Tongue (tissue), 2 donors: ENCODE results near the gene GP5. TPM values are rescaled to one million over a fixed set of nuclear protein-coding genes. Genes with fewer than 3 reads are reported as not detected.
A peak's percentile ranks its signal among the peaks of the same experiment; 100 is the strongest.

Source experiments
- DNase-seq: peaks from one replicate; pipeline ENCODE4 v3.0.0-alpha.2; 2015
- total RNA-seq: library from RNA; depleted of rRNA; stranded (reverse); fragments of >200 nt; gene quantifications from one replicate; pipeline ENCODE4 v1.2.3, GENCODE V29; 2014

Gene GP5
- total RNA-seq, 1 donor from 2014 or later = 0.21 TPM

DNA sequence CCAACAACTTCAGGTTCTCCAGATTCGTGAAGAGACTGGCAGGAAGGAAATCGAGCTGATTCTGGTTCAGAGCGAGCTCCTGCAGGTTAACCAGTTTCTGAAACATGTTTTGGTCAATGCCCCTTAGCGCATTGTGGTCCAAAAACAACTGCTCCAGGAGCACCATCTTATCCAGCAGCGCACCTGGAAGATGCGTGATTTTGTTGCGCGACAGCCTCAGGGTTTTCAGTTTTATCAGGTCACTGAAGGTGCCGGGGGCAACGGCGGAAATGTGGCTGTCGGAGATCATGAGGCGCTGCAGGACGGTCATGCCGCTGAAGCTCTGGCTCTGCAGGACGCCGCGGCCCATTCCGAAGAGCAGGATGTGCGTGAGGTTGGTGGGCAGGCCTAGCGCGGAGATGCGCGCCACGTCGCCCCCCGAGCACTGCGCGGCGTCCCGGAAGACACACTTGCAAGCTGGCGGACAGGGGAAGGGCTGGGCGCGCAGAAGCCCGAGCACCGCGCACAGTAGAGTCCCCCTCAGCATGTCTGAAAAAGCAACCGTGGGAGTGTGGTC lies 1.2 kb downstream of the GP5 start:
- DNase-seq = peak; percentile 24

DNA sequence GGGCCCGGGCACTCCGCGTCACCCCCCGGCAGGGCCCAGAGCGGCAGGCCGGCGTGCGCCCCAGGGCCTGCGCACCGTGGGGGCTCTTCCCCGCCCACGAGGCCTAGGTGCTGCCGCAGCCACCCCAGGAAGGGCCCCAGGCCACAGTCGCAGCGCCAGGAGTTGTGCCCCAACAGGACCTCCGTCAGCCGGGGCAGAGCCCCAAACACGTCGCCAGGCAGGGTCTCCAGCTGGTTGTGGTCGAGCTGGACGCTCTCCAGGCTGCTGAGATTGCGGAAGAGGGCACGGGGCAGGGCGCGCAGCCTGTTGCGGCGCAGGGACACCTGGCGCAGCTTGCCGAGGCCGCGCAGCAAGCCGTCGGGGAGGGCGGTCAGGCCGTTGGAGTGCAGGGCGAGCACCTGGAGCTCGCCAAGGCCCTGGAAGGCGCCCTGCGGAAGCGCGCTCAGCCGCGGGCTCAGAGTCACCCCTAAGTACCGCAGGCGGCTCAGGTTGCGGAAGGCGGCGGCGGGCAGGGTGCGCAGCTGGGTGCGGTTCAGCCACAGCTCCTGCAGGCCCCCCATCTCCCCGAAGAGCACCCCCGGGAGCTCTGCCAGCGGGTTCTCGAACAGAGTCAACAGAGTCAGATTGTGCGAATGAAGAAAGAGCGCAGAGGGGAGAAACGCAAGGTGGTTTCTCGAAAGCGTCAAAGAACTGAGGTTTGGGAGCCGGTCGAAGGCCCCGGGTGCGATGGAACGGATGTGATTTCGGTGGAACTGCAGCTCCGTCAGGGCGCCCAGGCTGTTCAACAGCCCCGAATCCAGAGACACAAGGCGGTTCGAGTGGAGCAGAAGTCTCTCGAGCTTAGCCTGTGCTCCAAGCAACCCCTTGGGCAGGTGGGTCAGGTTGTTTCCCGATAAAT lies 2.0 kb downstream of the GP5 start:
- peak; percentile 25 for DNase-seq

DNA sequence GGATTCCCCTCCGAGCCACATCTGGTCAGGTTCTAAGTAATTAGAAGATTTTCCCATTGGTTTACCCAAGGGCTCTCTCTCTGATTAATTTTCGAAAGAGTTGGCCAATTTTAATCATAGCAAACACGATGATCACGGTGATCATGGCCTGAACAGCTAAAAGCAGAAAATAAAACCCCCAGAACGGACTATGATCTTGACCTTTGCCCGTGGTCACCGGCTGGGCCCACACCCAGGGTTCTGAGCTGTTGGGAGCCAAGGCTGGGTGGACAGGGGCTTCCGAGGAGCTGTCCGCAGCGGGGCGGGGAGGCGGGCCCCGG lies 2.6 kb downstream of the GP5 start:
- no peak for DNase-seq

DNA sequence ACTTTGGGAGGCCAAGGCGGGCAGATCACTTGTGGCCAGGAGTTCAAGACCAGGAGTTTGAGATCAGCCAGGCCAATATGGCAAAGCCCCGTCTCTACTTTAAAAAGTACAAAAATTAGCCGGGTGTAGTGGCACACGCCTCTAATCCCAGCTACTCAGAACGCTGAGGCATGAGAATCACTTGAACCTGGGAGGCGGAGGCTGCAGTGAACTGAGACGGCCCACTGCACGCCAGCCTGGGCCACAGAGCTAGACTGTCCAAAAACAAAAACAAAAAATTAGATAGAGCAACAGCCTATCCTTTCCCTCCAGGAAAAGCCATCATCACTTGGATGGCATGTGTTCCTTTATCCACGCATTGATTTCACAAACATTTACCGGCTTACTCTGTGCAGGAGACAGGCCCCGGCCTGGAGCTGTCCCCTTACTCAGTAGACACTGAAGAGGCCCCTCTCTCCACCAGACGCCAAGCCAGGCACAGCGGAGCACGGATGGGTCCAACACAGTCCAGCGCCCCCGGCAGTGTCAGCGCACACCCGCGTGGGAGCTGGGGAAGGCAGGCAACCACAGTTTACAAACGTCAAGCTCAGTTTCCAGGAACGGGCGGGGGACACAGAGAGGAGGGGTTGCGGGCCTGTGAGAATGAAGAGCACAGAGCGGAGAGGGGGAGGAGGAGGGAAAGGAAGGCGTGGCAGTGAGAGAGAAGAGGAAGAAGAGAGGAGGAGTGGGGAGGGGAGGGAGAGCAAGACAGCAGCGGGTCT lies 3.1 kb downstream of the GP5 start:
- peak; percentile 74 for DNase-seq

DNA sequence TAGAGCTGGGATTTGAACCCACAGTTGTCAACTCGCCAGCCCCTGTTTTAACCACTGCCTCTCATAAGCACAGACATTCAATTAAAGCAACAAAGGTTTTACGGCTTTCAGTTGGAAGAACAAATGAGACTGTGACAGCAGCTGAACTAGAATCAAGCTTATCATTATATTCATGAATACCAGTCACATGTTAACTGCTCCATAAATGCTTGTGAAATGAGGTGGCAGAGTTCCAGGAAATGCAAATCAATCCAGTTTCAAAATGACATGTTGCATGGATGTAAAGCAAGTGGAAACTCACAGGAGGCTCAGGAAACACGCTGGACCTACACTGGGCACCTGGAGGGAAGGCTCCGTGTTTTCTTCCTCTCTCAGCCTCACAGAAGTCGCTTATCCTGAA lies 3.9 kb downstream of the GP5 start:
- DNase-seq = no peak

DNA sequence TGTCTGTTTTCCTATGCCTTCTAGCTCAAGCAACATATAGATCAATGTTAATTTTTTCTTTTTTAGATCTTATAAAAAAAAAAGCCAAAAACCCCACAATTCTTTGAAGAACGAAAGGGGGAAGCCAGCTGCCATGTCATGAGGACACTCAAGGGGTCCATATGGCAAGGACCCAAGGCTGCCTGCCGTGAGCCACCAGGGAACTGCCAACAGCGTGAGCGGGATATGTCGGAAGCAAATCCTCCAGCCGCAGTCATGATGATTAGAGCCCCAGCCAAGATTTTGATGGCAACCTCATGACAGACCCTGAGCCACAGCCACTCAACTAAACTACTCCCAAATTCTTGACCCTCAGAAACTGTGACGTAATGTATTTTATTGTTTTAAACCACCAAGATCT lies 6.5 kb downstream of the GP5 start:
- DNase-seq = no peak

DNA sequence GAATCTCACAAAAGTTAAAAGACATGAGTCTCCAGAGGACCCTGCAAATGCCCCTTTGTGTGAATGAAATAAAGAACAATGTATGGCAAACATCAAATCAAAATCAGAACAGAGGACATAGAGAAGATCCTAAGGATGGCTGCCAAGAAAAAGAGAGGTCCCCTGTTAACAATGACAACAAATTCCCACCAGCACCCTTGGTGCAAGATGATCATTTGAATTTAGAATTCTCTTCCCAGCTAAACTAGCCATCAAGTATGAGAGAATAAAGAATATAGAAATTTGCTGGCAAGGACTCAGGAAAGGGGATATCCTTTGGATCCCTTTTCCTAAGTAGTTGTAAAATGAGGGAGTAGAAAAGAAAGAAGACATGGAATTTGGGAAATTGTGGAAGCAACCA lies 8.2 kb downstream of the GP5 start:
- DNase-seq = no peak

DNA sequence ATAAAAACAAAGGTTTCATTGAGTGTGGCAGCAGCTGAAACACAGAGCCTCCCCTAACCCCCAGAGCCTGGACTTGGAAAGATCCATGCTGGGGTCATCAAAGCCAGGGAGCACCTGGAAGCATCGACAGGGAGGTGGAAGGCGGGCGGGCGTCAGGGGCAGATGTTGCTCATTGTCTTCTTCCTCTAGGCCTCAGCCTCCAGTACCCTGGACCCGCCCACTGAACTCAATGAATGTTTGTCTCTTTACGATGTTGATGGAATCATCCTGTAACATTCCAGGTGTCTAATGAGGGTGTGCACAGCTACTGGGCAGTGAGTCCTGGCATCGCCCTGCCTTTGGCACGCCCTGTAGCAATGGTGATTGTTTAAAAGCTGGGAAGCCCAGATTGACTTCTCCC lies 9.8 kb downstream of the GP5 start:
- no peak for DNase-seq

DNA sequence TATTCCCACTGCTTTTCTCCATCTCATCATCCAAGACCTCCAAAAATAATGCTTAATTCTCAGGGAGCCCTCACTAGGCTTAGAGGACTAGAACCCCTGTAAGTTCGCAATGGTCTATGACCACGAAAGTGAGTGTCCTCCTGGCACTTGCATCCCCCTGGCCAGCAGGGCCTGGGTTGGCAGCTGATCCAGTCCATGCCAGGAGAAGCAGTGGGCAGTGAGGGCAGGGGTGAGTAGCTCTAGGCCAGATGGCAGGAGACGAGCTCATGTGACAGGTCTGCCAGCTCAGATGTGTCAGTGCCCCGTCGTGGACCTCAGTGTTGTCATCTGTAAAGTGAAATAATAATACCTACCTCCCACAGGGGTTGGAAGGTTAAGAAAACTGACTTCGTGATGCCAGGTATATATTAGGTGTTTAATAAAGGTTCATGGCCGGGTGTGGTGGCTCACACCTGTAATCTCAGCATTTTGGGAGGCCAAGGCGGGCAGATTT lies 11.1 kb downstream of the GP5 start:
- no peak for DNase-seq

DNA sequence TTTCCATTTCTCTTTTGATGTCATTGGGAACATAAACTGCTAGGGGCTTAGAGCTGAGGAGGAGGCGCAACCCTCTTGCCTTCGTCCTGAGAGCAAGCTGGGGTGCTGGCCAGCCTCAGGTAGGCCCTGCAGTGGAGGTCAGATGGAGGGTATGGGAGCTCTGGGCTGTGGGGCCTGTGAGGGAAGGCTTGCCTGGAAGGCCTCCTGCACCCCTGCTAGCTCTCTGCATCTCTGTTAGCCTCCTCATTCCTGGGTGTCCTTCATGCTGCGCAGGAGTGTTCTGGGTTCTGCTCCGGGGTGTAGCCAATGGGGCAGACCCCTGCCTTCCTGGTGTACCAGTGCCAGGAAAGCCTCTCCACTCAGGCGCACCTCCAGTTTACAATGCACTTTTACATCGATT lies 11.8 kb downstream of the GP5 start:
- no peak for DNase-seq

DNA sequence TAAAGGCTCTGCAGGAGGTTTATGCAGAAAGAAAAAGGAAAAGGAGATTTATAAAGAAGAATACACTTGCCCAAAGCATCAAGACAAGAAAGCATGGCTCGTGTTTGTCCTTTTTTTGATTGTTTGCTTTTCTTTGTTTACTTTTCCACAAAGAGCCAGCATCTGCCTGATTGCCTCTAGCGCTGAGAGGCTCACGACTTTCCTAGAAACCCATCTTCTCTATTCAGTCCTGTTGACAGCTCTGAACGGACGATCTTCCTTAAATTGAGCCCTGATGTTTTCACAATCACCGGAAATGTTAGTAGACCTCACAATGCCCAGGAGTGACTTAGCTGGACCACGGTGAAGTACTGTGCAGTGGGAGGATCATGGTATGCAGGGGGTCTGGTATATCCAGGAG lies 12.4 kb downstream of the GP5 start:
- DNase-seq = no peak

DNA sequence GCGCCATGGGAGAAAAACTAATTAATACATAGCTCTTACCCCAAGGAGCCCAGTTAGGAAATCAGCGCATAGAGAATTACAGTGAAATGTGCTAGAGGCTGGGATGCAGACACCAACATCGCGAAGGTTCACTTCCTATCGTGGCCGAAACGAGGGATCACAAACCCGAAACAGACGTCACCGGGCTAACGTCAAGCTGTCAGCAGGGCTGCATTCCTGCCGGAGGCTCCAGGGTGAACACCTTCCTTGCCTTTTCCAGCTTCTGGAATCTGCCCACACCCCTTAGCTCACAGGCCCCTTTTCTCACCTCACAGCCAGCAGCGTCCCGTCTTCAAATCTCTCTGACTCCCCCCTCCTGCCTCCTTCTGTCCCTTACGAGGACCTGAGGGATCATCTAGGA lies 13.0 kb downstream of the GP5 start:
- DNase-seq = no peak

DNA sequence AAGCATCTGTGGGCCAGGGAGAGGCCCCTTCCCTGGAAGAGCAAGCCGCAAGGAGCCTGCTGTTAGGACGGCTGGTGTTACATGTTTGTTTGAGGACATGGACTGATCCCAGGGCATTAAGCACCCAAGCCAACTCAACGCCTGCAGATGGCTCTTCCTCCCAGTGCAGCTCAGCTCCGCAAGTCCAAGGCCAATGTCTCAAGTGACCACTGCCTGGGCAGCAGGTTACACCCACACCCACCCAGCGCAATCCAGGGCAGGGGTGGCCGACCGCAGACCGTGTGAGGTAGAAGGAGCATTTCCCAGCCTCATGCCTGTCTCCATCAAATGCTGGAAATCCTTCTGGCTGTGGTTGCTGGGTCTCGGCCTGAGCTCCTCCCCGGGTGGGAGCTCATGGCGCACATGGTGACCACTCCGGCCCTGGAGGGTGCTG lies 14.5 kb downstream of the GP5 start:
- DNase-seq = no peak

DNA sequence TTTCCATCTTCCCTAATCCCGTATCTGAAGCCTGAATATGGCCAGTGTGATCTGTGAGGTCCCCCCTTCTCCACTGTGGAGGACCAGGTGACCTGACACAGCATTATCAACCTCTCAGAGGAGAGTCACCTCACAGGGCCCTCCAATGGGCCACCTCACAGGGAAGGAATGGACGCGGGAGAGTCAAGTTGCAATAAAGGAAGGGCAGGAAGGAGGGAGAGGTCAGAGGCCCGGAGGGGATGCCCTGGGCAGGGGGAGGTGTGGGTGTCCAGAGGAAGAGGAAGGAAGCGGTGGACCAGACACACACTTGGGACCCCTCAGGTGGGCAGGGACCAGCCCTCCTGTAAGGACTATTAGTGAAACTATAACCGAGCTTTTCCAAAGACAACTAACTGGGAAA lies 14.9 kb downstream of the GP5 start:
- DNase-seq = no peak

DNA sequence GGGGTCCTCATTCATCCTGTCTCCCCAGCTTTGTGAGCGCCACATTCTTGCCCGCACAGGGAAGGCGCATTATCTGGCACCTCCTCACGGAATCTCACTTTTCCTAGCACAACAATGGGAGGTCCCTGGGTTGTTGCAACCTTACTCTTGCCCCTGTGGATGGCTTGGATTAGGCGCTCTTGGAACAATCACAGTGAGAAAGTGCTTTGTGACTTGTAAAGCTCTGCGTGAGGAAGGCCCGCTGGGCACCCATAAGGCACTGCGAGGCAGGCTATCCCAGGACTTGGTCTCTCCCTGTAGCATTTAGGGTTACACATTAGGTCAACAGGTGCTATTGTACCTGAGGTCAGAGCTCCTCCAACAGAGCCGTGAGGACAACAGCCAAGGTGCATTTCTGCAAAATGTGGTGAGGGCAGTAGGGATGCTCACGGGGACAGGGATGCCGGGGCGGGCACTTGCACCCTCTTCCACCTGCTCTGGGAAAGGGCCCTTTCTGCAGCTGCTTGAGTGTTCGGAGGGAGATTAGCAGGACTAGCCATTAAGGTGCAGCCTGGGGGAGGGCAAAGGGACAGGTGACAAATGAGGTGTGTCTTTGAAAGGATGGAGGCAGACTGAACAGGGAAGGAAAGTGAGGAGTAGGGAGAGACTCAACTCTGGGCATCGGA lies 15.7 kb downstream of the GP5 start:
- DNase-seq = no peak

DNA sequence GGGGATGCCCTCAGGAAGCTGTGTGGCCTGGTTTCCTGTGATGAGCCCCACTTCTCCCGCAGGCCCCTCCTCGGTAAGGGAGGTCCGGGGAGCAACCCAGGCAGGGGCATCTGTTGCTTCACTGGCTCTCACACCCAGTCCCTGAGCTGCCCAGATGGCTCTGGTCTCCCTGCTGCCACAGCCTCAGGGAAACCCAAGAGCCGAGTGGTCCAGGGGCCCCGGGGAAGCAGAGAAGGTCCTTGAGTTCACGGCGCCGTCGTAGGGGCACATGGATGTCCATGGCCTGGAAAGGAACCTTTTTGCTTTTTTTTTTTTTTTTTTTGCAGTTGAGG lies 16.2 kb downstream of the GP5 start:
- DNase-seq = no peak

DNA sequence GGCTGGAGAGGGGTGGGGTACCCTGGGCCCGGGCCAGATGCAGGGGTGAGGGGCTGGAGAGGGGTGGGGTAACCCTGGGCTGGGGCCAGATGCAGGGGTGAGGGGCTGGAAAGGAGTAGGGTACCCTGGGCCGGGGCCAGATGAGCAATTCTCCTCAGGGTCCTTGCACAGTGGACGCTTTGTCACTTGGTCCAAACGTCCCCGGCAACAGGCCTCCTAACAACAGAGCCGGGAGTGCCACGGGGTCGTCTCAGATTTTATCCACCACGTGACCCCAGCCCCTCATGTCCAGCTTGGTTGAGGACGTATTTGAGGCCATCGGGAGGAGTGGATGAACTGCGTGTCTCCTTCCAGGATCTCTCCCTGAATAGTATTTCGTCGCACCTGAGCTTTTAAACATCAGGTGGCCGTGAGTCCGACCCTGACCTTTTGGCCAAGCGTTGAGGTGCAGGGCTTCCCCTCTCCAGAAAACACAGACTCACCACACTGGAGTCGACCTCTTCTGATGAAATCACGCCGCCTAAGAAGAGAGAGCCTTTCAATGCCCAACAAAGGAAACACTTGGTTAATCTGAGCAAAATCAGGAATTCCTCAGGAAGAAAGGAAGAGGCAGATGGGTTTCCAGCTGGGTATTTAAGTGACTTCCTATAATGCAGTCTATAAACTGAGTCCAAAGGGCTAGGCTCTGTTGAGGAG lies 16.7 kb downstream of the GP5 start:
- no peak for DNase-seq

DNA sequence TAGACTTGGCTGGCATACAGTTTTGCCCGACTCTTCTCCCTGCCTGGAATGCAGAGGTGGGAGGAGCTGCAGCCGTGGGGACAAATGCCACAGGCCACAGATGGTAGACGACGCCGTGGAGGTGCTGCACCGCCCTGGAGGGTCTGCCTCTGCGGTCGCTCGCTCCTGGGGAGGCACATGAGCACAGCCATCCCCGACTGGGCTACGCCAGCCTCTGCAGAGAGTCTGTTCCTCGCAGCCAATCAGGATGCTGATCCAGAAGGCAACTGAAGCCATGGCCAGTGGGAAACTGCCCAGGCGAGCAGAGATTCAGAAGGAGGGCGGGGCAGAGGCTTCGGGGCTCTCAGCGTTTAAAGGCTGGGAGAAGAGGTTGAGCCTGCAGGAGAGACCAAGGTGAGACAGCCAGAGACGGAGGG lies 17.6 kb downstream of the GP5 start:
- DNase-seq = no peak

DNA sequence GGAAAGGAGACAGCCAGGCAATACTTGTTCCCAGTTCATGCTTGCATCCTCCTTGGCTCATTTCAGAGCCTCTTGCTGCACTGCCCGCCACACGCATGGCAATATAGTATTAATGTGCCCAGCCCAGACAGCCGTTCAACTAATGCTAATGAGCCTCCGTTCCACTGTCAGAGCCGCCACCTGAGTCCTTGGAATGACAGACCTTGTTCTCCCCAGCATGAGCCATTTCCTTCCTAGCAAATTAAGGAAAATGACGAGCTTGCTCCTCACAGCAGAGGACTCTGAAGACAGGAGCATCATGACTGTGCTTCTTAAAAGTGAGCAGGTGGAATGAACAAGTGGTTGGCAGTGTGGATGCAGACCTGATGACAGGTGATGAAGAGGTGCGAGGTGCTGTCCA lies 18.7 kb downstream of the GP5 start:
- no peak for DNase-seq

DNA sequence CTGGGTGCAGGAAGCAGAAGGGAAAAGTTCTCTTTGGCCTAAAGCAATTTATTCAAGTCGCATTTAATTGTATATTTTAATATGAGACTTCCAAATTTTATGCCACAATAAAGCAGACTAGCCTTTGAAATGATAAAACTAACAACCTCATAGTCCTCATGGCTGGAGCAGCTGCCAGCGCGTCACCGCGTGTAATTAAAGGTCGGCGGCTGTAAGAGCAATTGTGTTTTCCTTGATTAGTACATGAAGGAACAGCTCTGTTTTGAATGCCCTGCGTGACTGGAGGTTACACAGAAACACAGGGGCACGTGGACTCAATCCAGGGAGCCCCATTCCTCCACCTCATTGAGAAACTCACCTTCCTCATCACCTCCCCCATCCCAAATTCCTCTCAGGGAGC lies 19.4 kb downstream of the GP5 start:
- DNase-seq = no peak

DNA sequence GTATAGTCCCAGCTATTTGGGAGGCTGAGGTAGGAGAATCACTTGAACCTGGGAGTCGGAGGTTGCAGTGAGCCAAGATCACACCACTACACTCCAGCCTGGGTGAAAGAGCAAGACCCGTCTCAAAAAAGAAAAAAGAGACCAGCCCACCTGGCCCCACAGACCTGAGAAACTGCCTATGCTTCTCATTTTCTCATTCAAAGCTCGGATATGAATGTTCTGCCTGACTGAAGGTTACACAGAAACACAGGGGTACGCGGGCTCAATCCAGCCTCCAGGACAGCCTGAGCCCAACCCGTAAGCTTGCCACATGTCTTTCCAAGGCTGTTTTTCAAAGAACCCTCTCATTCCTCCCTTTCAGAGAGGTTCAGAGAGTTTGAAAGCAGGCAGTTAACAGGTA lies 19.8 kb downstream of the GP5 start:
- DNase-seq = no peak

DNA sequence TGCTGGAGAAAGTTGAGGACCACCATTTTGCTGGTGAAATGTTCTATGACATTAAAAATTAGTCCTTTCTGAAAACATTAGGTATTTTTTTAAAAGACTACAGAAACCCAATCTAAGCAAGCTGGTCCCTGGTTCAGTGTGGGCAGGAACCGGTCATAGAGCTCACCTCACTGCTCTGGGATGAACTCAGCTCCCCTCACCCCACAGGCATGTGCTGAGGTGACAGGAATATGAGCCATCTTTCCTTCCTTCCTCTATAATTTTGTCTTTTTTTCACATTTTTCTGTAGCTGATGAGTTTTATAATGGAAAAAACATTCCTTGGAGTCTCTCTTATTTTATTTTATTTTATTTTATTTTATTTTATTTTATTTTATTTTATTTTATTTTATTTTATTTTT lies 21.4 kb downstream of the GP5 start:
- DNase-seq = no peak

DNA sequence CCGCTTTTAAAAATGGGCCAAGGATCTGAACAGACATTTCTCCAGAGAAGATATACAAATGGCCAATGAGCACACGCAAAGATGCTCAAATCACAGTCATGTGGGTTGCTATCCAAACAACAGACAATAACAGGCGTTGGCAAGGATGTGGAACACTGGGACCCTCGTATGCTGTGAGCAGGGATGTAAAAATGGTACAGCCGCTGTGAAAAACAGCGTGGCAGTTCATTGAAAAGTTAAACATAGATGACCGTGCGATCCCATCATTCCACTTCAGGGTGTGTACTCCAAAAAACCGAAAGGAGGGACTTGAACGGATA lies 22.9 kb downstream of the GP5 start:
- no peak for DNase-seq
